Activated CD4-positive, alpha-beta T cell treated with anti-CD3 and anti-CD28 coated beads for 48 hours (primary cell): ENCODE measurements around the gene PRF1.
A peak's percentile ranks its signal among the peaks of the same experiment; 100 is the strongest.
"Not testable (repeated sequence)": the region's sequence is repeated elsewhere in the genome, so short reads cannot be mapped to it uniquely, and the experiment has no call there.

Source experiments
- DNase-seq: peaks from one replicate; pipeline ENCODE4 v3.0.0-alpha.2; 2020

PRF1 gene

GRCh38 chr10:70602665-70603448 is at the start of gene PRF1:
PRF1 (minus strand) TSS chr10:70602741; CDS start chr10:70600902, 1,839 bp downstream.
- peak; percentile 78 for DNase-seq

- DNase-seq: peak; percentile 41
These were observed 49.1 kb upstream of the PRF1 start for GRCh38 chr10:70651661-70652060.

GRCh38 chr10:70650718-70651117 is 48.2 kb upstream of the PRF1 start:
- no peak for DNase-seq

GRCh38 chr10:70650104-70650503 is 47.6 kb upstream of the PRF1 start:
- DNase-seq: no peak

- peak; percentile 28 for DNase-seq
These were observed 47.0 kb upstream of the PRF1 start for GRCh38 chr10:70649526-70649925.

GRCh38 chr10:70648427-70648826 is 45.9 kb upstream of the PRF1 start:
- DNase-seq: no peak

- DNase-seq: no peak
These were observed 44.5 kb upstream of the PRF1 start for GRCh38 chr10:70647086-70647485.

GRCh38 chr10:70644959-70645358 is 42.4 kb upstream of the PRF1 start:
- DNase-seq: not testable (repeated sequence)

GRCh38 chr10:70643272-70643671 is 40.7 kb upstream of the PRF1 start:
- not testable (repeated sequence) for DNase-seq

GRCh38 chr10:70639640-70640383 is 37.3 kb upstream of the PRF1 start:
- DNase-seq: not testable (repeated sequence)

- DNase-seq: not testable (repeated sequence)
These were observed 32.0 kb upstream of the PRF1 start for GRCh38 chr10:70634515-70634914.

GRCh38 chr10:70634011-70634410 is 31.5 kb upstream of the PRF1 start:
- DNase-seq: no peak

GRCh38 chr10:70631735-70632134 is 29.2 kb upstream of the PRF1 start:
- not testable (repeated sequence) for DNase-seq

GRCh38 chr10:70629338-70629737 is 26.8 kb upstream of the PRF1 start:
- DNase-seq: no peak

- no peak for DNase-seq
These were observed 23.5 kb upstream of the PRF1 start for GRCh38 chr10:70626056-70626455.

- DNase-seq: no peak
These were observed 20.7 kb upstream of the PRF1 start for GRCh38 chr10:70622981-70623844.

GRCh38 chr10:70622541-70622940 is 20.0 kb upstream of the PRF1 start:
- no peak for DNase-seq

- no peak for DNase-seq
These were observed 19.1 kb upstream of the PRF1 start for GRCh38 chr10:70621503-70622078.

- no peak for DNase-seq
These were observed 17.4 kb upstream of the PRF1 start for GRCh38 chr10:70620020-70620289.

- DNase-seq: no peak
These were observed 16.9 kb upstream of the PRF1 start for GRCh38 chr10:70619271-70620019.

GRCh38 chr10:70618663-70619062 is 16.1 kb upstream of the PRF1 start:
- no peak for DNase-seq
